ENCODE results near the gene ABCC9.
"Not testable (repeated sequence)": the region's sequence is repeated elsewhere in the genome, so short reads cannot be mapped to it uniquely, and the experiment has no call there.

The ABCC9 gene

GRCh38 chr12:21813751-21814150, 127.5 kb downstream of the ABCC9 start:
- no peak for DNase-seq

GRCh38 chr12:21813125-21813524, 128.1 kb downstream of the ABCC9 start:
- no peak for DNase-seq

GRCh38 chr12:21812340-21812739, 128.9 kb downstream of the ABCC9 start:
- not testable (repeated sequence) for DNase-seq

GRCh38 chr12:21809100-21809499, 132.1 kb downstream of the ABCC9 start:
- no peak for DNase-seq

- DNase-seq = no peak
Measured at GRCh38 chr12:21806255-21806654, 135.0 kb downstream of the ABCC9 start.

- no peak for DNase-seq
Measured at GRCh38 chr12:21801522-21802288, 139.5 kb downstream of the ABCC9 start.

- no peak for DNase-seq
Measured at GRCh38 chr12:21800011-21800410, 141.2 kb downstream of the ABCC9 start.

- DNase-seq = no peak
Measured at GRCh38 chr12:21797539-21797938, 143.7 kb downstream of the ABCC9 start.

- no peak for DNase-seq
Measured at GRCh38 chr12:21795648-21796328, 145.4 kb downstream of the ABCC9 start.

GRCh38 chr12:21794807-21795595, 146.2 kb downstream of the ABCC9 start:
- not testable (repeated sequence) for DNase-seq

GRCh38 chr12:21789687-21790086, 151.5 kb downstream of the ABCC9 start:
- not testable (repeated sequence) for DNase-seq

- DNase-seq = no peak
Measured at GRCh38 chr12:21788089-21788983, 152.9 kb downstream of the ABCC9 start.

GRCh38 chr12:21786041-21786531, 155.1 kb downstream of the ABCC9 start:
- DNase-seq = no peak

- not testable (repeated sequence) for DNase-seq
Measured at GRCh38 chr12:21782723-21783122, 158.5 kb downstream of the ABCC9 start.

GRCh38 chr12:21780786-21781185, 160.4 kb downstream of the ABCC9 start:
- no peak for DNase-seq

- no peak for DNase-seq
Measured at GRCh38 chr12:21776175-21776574, 165.1 kb downstream of the ABCC9 start.

- no peak for DNase-seq
Measured at GRCh38 chr12:21775133-21775820, 165.9 kb downstream of the ABCC9 start.

- no peak for DNase-seq
Measured at GRCh38 chr12:21774358-21775132, 166.7 kb downstream of the ABCC9 start, which contains the start of gene KCNJ8. KCNJ8 (minus strand) TSS chr12:21774706; CDS start chr12:21773616, 1,090 bp downstream.

- no peak for DNase-seq
Measured at GRCh38 chr12:21773806-21774205, 167.4 kb downstream of the ABCC9 start.

- no peak for DNase-seq
Measured at GRCh38 chr12:21773263-21773741, 167.9 kb downstream of the ABCC9 start.

- DNase-seq = no peak
Measured at GRCh38 chr12:21771311-21771710, 169.9 kb downstream of the ABCC9 start.

All from 8988T (cell line).